ENCODE measurements around the gene LPGAT1. TPM values are rescaled to one million over a fixed set of nuclear protein-coding genes. Genes with fewer than 3 reads are reported as not detected.

Gene LPGAT1
- total and polyA plus RNA-seq, 2 donors from 2014 or later: 7.1 to 67.4 TPM

DNA sequence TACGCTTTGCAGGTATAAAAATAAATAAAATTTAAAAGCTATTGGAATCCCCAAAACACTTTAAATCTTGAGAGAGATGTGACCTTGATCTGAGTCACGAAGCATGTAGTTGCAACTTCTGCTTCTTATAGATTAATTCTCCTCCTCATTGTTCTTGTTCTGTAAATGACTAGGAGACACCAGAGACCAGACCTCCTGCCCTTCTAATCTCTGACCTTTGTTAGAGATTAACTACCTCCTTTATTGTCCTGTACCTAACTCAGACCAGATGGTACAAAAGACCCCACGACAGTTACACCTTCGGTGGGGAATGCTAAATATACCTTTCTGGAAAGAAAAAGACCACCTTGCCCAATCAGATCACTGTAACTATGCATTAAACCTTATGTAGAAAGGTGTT lies 78.2 kb downstream of the LPGAT1 start:
- peaks cover 0 to 17% (median 0%) of the 10 kb centered on the region in 3 donors for H3K36me3 ChIP-seq (ENCODE audit: control insufficient read depth in 2 of 3, insufficient read depth in 3 of 3, low read length in 3 of 3)
- FAIRE-seq: no peak

GRCh38 chr1:211751438-211751837 lies 79.1 kb downstream of the LPGAT1 start:
- TF ChIP-seq, protein P1, sequence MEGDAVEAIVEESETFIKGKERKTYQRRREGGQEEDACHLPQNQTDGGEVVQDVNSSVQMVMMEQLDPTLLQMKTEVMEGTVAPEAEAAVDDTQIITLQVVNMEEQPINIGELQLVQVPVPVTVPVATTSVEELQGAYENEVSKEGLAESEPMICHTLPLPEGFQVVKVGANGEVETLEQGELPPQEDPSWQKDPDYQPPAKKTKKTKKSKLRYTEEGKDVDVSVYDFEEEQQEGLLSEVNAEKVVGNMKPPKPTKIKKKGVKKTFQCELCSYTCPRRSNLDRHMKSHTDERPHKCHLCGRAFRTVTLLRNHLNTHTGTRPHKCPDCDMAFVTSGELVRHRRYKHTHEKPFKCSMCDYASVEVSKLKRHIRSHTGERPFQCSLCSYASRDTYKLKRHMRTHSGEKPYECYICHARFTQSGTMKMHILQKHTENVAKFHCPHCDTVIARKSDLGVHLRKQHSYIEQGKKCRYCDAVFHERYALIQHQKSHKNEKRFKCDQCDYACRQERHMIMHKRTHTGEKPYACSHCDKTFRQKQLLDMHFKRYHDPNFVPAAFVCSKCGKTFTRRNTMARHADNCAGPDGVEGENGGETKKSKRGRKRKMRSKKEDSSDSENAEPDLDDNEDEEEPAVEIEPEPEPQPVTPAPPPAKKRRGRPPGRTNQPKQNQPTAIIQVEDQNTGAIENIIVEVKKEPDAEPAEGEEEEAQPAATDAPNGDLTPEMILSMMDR (IDR thresholded peaks at IDR 0.05; ENCODE audit: borderline replicate concordance, extremely low read depth, insufficient read depth): no peak
- no peak for DNase-seq
- H3K27me3 ChIP-seq (ENCODE audit: control insufficient read depth, insufficient read depth, low read length): no peaks in the 10 kb centered on the region
- no peak overlapping the region for H3K4me3 ChIP-seq (ENCODE audit: low read length in 3 of 3)
- no peak overlapping the region for H3K9ac ChIP-seq (ENCODE audit: low read length in 3 of 3)
- no peak for FAIRE-seq
- no peaks in the 10 kb centered on the region for H3K4me1 ChIP-seq (ENCODE audit: control insufficient read depth in 2 of 3, insufficient read depth in 2 of 3, low read depth in 1 of 3, low read length in 3 of 3)
- no peaks in the 10 kb centered on the region for H3K9me3 ChIP-seq (ENCODE audit: control insufficient read depth in 2 of 3, insufficient read depth in 1 of 3, low read length in 3 of 3)
- H3K27ac ChIP-seq (ENCODE audit: low read depth in 2 of 2, low read length in 2 of 2): no peak overlapping the region
- peaks cover 0 to 17% (median 0%) of the 10 kb centered on the region in 3 donors for H3K36me3 ChIP-seq (ENCODE audit: control insufficient read depth in 2 of 3, insufficient read depth in 3 of 3, low read length in 3 of 3)
- intact Hi-C loops (cut with DNase I): no loop called here

More for the DNA sequence above, 78.2 kb downstream of the LPGAT1 start:
- Histone ChIP-seq H3K27me3 (ENCODE audit: control insufficient read depth, insufficient read depth, low read length) (no peaks in the 10 kb centered on the region), H3K4me1 (ENCODE audit: control insufficient read depth in 2 of 3, insufficient read depth in 2 of 3, low read depth in 1 of 3, low read length in 3 of 3) (no peaks in the 10 kb centered on the region), H3K4me3 (ENCODE audit: low read length in 3 of 3) (no peak overlapping the region), H3K27ac (ENCODE audit: low read depth in 2 of 2, low read length in 2 of 2) (no peak overlapping the region), H3K9me3 (ENCODE audit: control insufficient read depth in 2 of 3, insufficient read depth in 1 of 3, low read length in 3 of 3) (no peaks in the 10 kb centered on the region), H3K9ac (ENCODE audit: low read length in 3 of 3) (no peak overlapping the region)
- TF ChIP-seq, protein P1 (IDR thresholded peaks at IDR 0.05; ENCODE audit: borderline replicate concordance, extremely low read depth, insufficient read depth): no peak
- DNase-seq: no peak
- intact Hi-C loops (cut with DNase I): no loop called here

DNA sequence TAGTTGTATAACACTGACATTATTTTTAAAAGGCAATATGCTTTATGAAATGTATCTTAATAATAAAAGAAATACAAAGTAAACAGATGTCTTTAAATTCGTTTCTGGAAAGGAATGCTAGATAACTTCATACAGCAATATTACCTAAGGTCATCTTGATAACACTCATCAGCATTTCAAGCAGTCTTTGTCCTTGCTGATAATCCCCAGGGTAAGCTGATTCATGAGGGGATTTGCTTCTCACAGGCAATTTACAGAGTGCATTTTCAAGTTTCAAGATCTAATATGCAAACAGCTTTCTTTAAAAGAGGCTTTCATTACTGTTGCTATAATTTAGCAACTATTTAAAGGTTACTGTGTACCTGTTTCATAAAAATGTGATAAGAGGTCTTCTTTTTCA lies 80.0 kb downstream of the LPGAT1 start:
- H3K27ac ChIP-seq (ENCODE audit: low read depth in 2 of 2, low read length in 2 of 2): no peak overlapping the region
- no peaks in the 10 kb centered on the region for H3K9me3 ChIP-seq (ENCODE audit: control insufficient read depth in 2 of 3, insufficient read depth in 1 of 3, low read length in 3 of 3)
- FAIRE-seq: no peak
- H3K4me3 ChIP-seq (ENCODE audit: low read length in 3 of 3): no peak overlapping the region
- H3K4me1 ChIP-seq (ENCODE audit: control insufficient read depth in 2 of 3, insufficient read depth in 2 of 3, low read depth in 1 of 3, low read length in 3 of 3): no peaks in the 10 kb centered on the region
- H3K9ac ChIP-seq (ENCODE audit: low read length in 3 of 3): no peak overlapping the region
- peaks cover 0 to 17% (median 0%) of the 10 kb centered on the region in 3 donors for H3K36me3 ChIP-seq (ENCODE audit: control insufficient read depth in 2 of 3, insufficient read depth in 3 of 3, low read length in 3 of 3)
- intact Hi-C loops (cut with DNase I): no loop called here
- no peak for DNase-seq
- TF ChIP-seq, protein P1 (IDR thresholded peaks at IDR 0.05; ENCODE audit: borderline replicate concordance, extremely low read depth, insufficient read depth): no peak
- H3K27me3 ChIP-seq (ENCODE audit: control insufficient read depth, insufficient read depth, low read length): no peaks in the 10 kb centered on the region

- no peak for FAIRE-seq
- Histone ChIP-seq H3K36me3 (ENCODE audit: control insufficient read depth in 2 of 3, insufficient read depth in 3 of 3, low read length in 3 of 3) (peaks cover 0 to 17% (median 0%) of the 10 kb centered on the region in 3 donors), H3K4me3 (ENCODE audit: low read length in 3 of 3) (no peak overlapping the region), H3K9me3 (ENCODE audit: control insufficient read depth in 2 of 3, insufficient read depth in 1 of 3, low read length in 3 of 3) (no peaks in the 10 kb centered on the region), H3K9ac (ENCODE audit: low read length in 3 of 3) (no peak overlapping the region), H3K27ac (ENCODE audit: low read depth in 2 of 2, low read length in 2 of 2) (no peak overlapping the region), H3K4me1 (ENCODE audit: control insufficient read depth in 2 of 3, insufficient read depth in 2 of 3, low read depth in 1 of 3, low read length in 3 of 3) (no peaks in the 10 kb centered on the region), H3K27me3 (ENCODE audit: control insufficient read depth, insufficient read depth, low read length) (no peaks in the 10 kb centered on the region)
- TF ChIP-seq, protein P1 (IDR thresholded peaks at IDR 0.05; ENCODE audit: borderline replicate concordance, extremely low read depth, insufficient read depth): no peak
- no peak for DNase-seq
- intact Hi-C loops (cut with DNase I): no loop called here
These were observed 81.3 kb downstream of the LPGAT1 start for GRCh38 chr1:211749251-211749650.
